Endothelial cell of umbilical vein (primary cell): Measurements from ENCODE around the gene OR1I1. TPM values are rescaled to one million over a fixed set of nuclear protein-coding genes. Genes with fewer than 3 reads are reported as not detected.

Source experiments
- BruUV-seq: library from RNA; stranded (reverse); fragments of 400-500 nt; replicated peaks from 2 replicates; lab custom pipeline; 2021; lab: Mats Ljungman, UMichigan
- CTCF ChIA-PET: fragments of 300-600, 350-600 bp; sonication (Branson Sonifier 250); formaldehyde crosslinking; loops from one replicate; lab custom pipeline; 2021; ENCODE audit warnings: antibody characterized with exemption, inconsistent platforms; lab: Charles Lee
- POLR2A ChIA-PET: fragments of 300-600, 350-600 bp; sonication (Branson Sonifier 250); formaldehyde crosslinking; loops from one replicate; lab custom pipeline; 2021; ENCODE audit warnings: antibody characterized with exemption, inconsistent platforms; lab: Charles Lee
- DNase-seq: peaks from one replicate; pipeline ENCODE4 v3.0.0-alpha.2; 2011; ENCODE audit warnings: low read depth, low spot score
- FAIRE-seq: peaks from 2 replicates; lab custom pipeline; 2011; peaks lifted over from hg19 to GRCh38; lab: Jason Lieb, UNC
- H2AFZ ChIP-seq: 2 replicates; pipeline ENCODE4 v1.6.0; 2012; ENCODE audit warnings: low read depth, low read length, control low read depth, inconsistent platforms
- H3K27ac ChIP-seq: 2 replicates; pipeline ENCODE4 v1.5.1; 2011; ENCODE audit warnings: low read depth, mild to moderate bottlenecking, control low read depth, low read length, moderate library complexity; ENCODE audit not compliant: insufficient read depth
- H3K27me3 ChIP-seq, 2 experiments: 2 replicates each; pipeline versions ENCODE4 v1.6.0 to v1.6.1; 2011; ENCODE audit warnings: low read length in 2 of 2, mixed read lengths in 1 of 2; ENCODE audit not compliant: control insufficient read depth in 2 of 2, insufficient read depth in 2 of 2
- H3K36me3 ChIP-seq, 2 experiments: 2 replicates in 1 of 2; 3 replicates in 1 of 2; pipeline ENCODE4 v1.5.1; 2011; ENCODE audit warnings: low read length in 2 of 2, mild to moderate bottlenecking in 1 of 2, moderate library complexity in 1 of 2; ENCODE audit not compliant: control insufficient read depth in 2 of 2, insufficient read depth in 2 of 2; ENCODE audit errors: extremely low read depth in 1 of 2
- H3K4me1 ChIP-seq: 3 replicates; pipeline ENCODE4 v1.5.1; 2011; ENCODE audit warnings: mild to moderate bottlenecking, low read length; ENCODE audit not compliant: control insufficient read depth, insufficient read depth; ENCODE audit errors: extremely low read depth
- H3K4me2 ChIP-seq: 2 replicates; pipeline ENCODE4 v1.6.1; 2011; ENCODE audit warnings: low read length, control low read depth, mixed read lengths; ENCODE audit not compliant: insufficient read depth
- H3K4me3 ChIP-seq, 3 experiments: fragments of 200-600 bp in 1 of 3; sonication (generic), shearing (Covaris generic) in 1 of 3; replicated peaks in 1 of 3; 2 replicates each; pipeline ENCODE4 v1.5.1; 2011 to 2016; ENCODE audit warnings: control low read depth in 3 of 3, low read length in 3 of 3, mild to moderate bottlenecking in 2 of 3, inconsistent platforms in 1 of 3, low read depth in 1 of 3, moderate library complexity in 1 of 3; ENCODE audit not compliant: insufficient read depth in 1 of 3
- H3K79me2 ChIP-seq: 2 replicates; pipeline ENCODE4 v1.6.0; 2012; ENCODE audit warnings: low read length, inconsistent platforms; ENCODE audit not compliant: control insufficient read depth, insufficient read depth
- H3K9ac ChIP-seq: replicated peaks from 2 replicates; pipeline ENCODE3; 2011; ENCODE audit warnings: low read length, control low read depth; ENCODE audit not compliant: insufficient read depth; ENCODE audit errors: extremely low read depth
- H3K9me1 ChIP-seq: replicated peaks from 3 replicates; pipeline ENCODE4 v1.6.0; 2011; ENCODE audit warnings: mild to moderate bottlenecking, low read length; ENCODE audit not compliant: control insufficient read depth, insufficient read depth; ENCODE audit errors: extremely low read depth
- H3K9me3 ChIP-seq: replicated peaks from 2 replicates; pipeline ENCODE4 v1.5.1; 2012; ENCODE audit warnings: low read length, inconsistent platforms; ENCODE audit not compliant: control insufficient read depth, insufficient read depth
- H4K20me1 ChIP-seq: replicated peaks from 2 replicates; pipeline ENCODE3; 2011; ENCODE audit warnings: mild to moderate bottlenecking, low read length; ENCODE audit not compliant: control insufficient read depth, insufficient read depth; ENCODE audit errors: extremely low read depth
- EZH2 ChIP-seq: IDR thresholded peaks from 2 replicates; pipeline ENCODE4 v1.6.1; 2012; ENCODE audit warnings: borderline replicate concordance, low read depth, mild to moderate bottlenecking, moderate library complexity, low read length, inconsistent platforms; ENCODE audit not compliant: severe bottlenecking
- FOS ChIP-seq: IDR thresholded peaks from 2 replicates; pipeline ENCODE4 v1.6.1; 2011; ENCODE audit warnings: mild to moderate bottlenecking, low read length, moderate library complexity, borderline replicate concordance; ENCODE audit not compliant: insufficient read depth
- GATA2 ChIP-seq: IDR thresholded peaks from 2 replicates; pipeline ENCODE4 v1.7.0; 2011; ENCODE audit warnings: low read depth, mild to moderate bottlenecking, moderate library complexity, mixed read lengths, low read length; ENCODE audit not compliant: insufficient read length, insufficient read depth
- MYC ChIP-seq: IDR thresholded peaks from one replicate; pipeline ENCODE4 v1.6.1; 2011; ENCODE audit warnings: mild to moderate bottlenecking, low read depth, low read length
- POLR2A ChIP-seq: IDR thresholded peaks from 2 replicates; pipeline ENCODE4 v1.6.1; 2012; ENCODE audit warnings: low read depth, mild to moderate bottlenecking, control low read depth, low read length
- POLR2AphosphoS5 ChIP-seq: IDR thresholded peaks from 2 replicates; pipeline ENCODE4 v1.6.1; 2012; ENCODE audit warnings: low read depth, mild to moderate bottlenecking, control low read depth, low read length, moderate library complexity; ENCODE audit not compliant: insufficient read depth
- dilution Hi-C: fragments of 300-500 bp; cut with MboI; formaldehyde crosslinking; loops from one replicate; pipeline ENCODE4 v1.15.0; 2019; ENCODE audit warnings: low sequenced_read_pairs; ENCODE audit not compliant: extremely low pct_ligation_motif_present
- intact Hi-C: fragments of 100-400 bp; cut with micrococcal nuclease; formaldehyde crosslinking; loops from one replicate; pipeline ENCODE4 v1.10.0; 2022
- polyA plus RNA-seq, 4 experiments: library from polyadenylated mRNA; depleted of rRNA in 3 of 4; stranded (reverse) in 3 of 4; unstranded in 1 of 4; fragments of >200 nt; gene quantifications; 2 replicates each; pipeline versions ENCODE4 v1.2.1 to v1.2.3, GENCODE V29; 2011 to 2012; ENCODE audit warnings: missing spikeins in 1 of 4
- total RNA-seq: library from RNA; stranded (reverse); gene quantifications from 2 replicates; pipeline ENCODE4 v1.2.3, GENCODE V29; 2021
- TF ChIP-seq, protein P1 (sequence below): IDR thresholded peaks from 2 replicates; pipeline ENCODE4 v1.6.1; 2011; ENCODE audit not compliant: insufficient read depth, insufficient read length
- TF ChIP-seq, protein P2 (sequence below), 2 donors: IDR thresholded peaks; 1 replicate in 1 of 2; 2 replicates in 1 of 2; pipeline ENCODE4 v1.5.1; 2011; ENCODE audit warnings: low read length in 2 of 2, mild to moderate bottlenecking in 2 of 2, moderate library complexity in 2 of 2, control low read depth in 1 of 2, inconsistent platforms in 1 of 2, low read depth in 1 of 2; ENCODE audit not compliant: insufficient read depth in 1 of 2; ENCODE audit errors: extremely low read depth in 1 of 2

The OR1I1 gene
- total and polyA plus RNA-seq, 2 donors (not counting 3 experiments of a cell fraction or from before 2014, with no cell fraction given): not detected

DNA sequence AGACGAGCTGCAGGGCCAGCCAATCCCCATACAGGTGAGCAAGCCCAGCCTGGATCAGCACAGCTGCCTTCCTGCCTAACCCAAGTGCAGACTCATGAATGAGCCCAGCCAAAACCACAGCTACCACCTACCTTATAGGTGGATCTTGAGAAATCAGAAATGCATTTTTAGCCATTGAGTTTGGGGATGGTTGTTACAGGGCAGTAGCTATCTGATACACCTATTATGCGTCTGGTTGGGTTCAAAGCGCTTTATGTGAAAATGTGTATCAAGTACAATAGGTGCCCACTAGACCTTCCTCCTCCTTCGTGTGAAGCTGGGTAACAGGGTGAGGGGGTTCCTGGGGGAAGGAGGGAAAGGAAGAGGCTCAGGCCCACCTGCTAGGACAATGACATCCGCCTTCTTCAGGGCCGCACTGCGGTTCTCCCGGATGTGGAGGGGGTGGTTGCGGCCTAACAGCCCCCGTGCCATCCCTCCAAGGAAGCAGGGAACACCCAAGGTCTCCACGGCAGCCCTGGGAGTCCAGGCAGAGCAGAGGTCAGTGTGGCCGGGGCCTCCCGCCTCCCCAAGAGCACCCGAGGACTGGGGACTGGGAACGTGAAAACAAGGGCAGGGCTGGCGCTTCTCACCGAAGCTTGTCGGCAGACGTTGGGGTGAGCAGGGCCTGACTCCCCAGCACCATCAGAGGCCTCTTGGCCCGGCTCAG, 36.9 kb downstream of the OR1I1 start:
- no peak overlapping the region for H3K4me3 ChIP-seq
- TF ChIP-seq MYC (no peak), FOS (no peak), EZH2 (no peak), GATA2 (no peak), POLR2A (no peak), POLR2AphosphoS5 (no peak)
- TF ChIP-seq, protein P1, sequence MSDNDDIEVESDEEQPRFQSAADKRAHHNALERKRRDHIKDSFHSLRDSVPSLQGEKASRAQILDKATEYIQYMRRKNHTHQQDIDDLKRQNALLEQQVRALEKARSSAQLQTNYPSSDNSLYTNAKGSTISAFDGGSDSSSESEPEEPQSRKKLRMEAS: no peak
- TF ChIP-seq, protein P2, sequence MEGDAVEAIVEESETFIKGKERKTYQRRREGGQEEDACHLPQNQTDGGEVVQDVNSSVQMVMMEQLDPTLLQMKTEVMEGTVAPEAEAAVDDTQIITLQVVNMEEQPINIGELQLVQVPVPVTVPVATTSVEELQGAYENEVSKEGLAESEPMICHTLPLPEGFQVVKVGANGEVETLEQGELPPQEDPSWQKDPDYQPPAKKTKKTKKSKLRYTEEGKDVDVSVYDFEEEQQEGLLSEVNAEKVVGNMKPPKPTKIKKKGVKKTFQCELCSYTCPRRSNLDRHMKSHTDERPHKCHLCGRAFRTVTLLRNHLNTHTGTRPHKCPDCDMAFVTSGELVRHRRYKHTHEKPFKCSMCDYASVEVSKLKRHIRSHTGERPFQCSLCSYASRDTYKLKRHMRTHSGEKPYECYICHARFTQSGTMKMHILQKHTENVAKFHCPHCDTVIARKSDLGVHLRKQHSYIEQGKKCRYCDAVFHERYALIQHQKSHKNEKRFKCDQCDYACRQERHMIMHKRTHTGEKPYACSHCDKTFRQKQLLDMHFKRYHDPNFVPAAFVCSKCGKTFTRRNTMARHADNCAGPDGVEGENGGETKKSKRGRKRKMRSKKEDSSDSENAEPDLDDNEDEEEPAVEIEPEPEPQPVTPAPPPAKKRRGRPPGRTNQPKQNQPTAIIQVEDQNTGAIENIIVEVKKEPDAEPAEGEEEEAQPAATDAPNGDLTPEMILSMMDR (IDR thresholded peaks at IDR 0.05; ENCODE audit: extremely low read depth in 1 of 2, insufficient read depth in 1 of 2, low read depth in 1 of 2, low read length in 2 of 2): no peak
- no peaks in the 10 kb centered on the region for H3K9me3 ChIP-seq
- H2AFZ ChIP-seq: no peak overlapping the region
- CTCF ChIA-PET: no interaction called here
- no TSS peak for BruUV-seq
- no peaks in the 10 kb centered on the region for H3K9me1 ChIP-seq
- POLR2A ChIA-PET: no interaction called here
- intact Hi-C loops (no loop called here), dilution Hi-C loops (no loop called here)
- FAIRE-seq: no peak
- DNase-seq: no peak
- H4K20me1 ChIP-seq: no peaks in the 10 kb centered on the region
- H3K4me1 ChIP-seq: no peaks in the 10 kb centered on the region
- no peak overlapping the region for H3K9ac ChIP-seq
- no peaks in the 10 kb centered on the region for H3K27me3 ChIP-seq
- no peak overlapping the region for H3K27ac ChIP-seq
- no peak overlapping the region for H3K4me2 ChIP-seq
- peaks cover 17 to 56% of the 10 kb centered on the region in 2 experiments for H3K36me3 ChIP-seq
- peaks cover 3% of the 10 kb centered on the region for H3K79me2 ChIP-seq
